Brain pericyte (primary cell): ENCODE measurements around the gene TMEFF1.

Experiments
- DNase-seq: peaks from one replicate; pipeline ENCODE4 v3.0.0-alpha.2; 2012; ENCODE audit warnings: low read depth, low spot score

The TMEFF1 gene

GRCh38 chr9:100602342-100602801 is 129.4 kb downstream of the TMEFF1 start:
- DNase-seq = no peak

DNA sequence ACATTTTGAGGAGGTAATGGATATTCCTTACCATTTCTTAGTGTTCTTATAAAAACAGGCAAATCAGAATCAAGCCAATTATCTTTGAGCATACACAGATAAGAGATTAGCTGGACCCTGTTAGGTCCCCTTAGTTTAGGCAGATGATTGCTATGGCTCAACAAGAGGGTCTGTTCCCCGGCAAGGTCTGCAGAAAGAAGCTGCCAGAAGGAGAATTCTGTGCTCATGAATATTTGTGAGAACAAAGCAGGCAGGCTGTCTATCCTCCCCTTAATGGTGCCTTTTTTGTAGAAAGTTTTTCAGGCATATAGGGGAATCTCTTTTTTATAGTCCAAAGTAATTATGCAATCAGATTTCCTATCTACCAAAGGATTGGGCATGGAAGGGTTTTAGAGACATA is 132.5 kb downstream of the TMEFF1 start:
- DNase-seq = no peak

DNA sequence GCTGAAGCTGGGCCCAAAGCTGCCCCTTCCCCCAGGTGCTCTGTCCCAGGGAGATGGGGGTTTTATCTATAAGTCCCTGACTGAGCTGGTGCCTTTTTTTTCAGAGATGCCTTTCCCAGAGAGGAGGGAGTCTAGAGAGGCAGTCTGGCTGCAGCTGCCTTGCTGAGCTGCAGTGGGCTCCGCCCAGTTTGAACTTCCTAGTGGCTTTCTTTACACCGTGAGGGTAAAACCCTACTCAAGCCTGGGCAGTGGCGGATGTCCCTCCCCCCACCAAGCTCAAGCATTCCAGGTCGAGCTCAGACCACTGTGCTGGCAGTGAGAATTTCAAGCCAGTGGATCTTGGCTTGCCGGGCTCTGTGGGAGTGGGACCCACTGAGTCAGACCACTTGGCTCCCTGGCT is 146.2 kb downstream of the TMEFF1 start:
- no peak for DNase-seq

DNA sequence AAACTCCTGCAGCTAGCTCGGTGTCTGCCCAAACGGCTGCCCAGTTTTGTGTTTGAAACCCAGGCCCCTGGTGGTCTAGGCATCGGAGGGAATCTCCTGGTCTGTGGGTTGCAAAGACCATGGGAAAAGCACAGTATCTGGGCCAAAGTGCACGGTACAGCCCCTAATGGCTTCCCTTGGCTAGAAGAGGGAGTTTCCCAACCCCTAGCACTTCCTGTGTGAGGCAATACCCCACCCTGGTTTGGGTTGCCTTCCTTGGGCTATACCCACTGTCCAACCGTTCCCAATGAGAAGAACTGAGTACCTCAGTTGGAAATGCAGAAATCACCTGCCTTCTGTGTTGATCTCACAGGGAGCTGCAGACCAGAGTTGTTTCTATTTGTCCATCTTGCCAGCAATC is 146.7 kb downstream of the TMEFF1 start:
- DNase-seq = no peak

GRCh38 chr9:100623969-100624368 is 151.0 kb downstream of the TMEFF1 start:
- DNase-seq = no peak

- no peak for DNase-seq
These were observed 154.0 kb downstream of the TMEFF1 start for GRCh38 chr9:100626949-100627348.
